Astrocyte (in vitro differentiated cells and primary cell): ENCODE measurements around the gene C1QBP. TPM values are rescaled to one million over a fixed set of nuclear protein-coding genes. Genes with fewer than 3 reads are reported as not detected.

Experiments used
- DNase-seq: peaks from one replicate; pipeline ENCODE4 v3.0.0-alpha.2; 2010; ENCODE audit warnings: low read depth
- FAIRE-seq: peaks from 2 replicates; lab custom pipeline; 2011; peaks lifted over from hg19 to GRCh38; lab: Jason Lieb, UNC
- H2AFZ ChIP-seq: 2 replicates; pipeline ENCODE4 v1.6.0; 2012; ENCODE audit warnings: low read depth, low read length, inconsistent platforms
- H3K27ac ChIP-seq: 2 replicates; pipeline ENCODE4 v1.5.1; 2011; ENCODE audit warnings: low read depth, low read length, inconsistent platforms
- H3K27me3 ChIP-seq: 2 replicates; pipeline ENCODE4 v1.6.0; 2011; ENCODE audit warnings: low read length, inconsistent platforms; ENCODE audit not compliant: insufficient read depth
- H3K36me3 ChIP-seq: 2 replicates; pipeline ENCODE4 v1.5.1; 2011; ENCODE audit warnings: low read length, inconsistent platforms; ENCODE audit not compliant: insufficient read depth
- H3K4me1 ChIP-seq: 2 replicates; pipeline ENCODE4 v1.5.1; 2011; ENCODE audit warnings: low read length, inconsistent platforms; ENCODE audit not compliant: insufficient read depth
- H3K4me2 ChIP-seq: 2 replicates; pipeline ENCODE4 v1.6.0; 2012; ENCODE audit warnings: low read length, inconsistent platforms
- H3K4me3 ChIP-seq: 2 replicates; pipeline ENCODE4 v1.5.1; 2011; ENCODE audit warnings: low read depth, mild to moderate bottlenecking, low read length, inconsistent platforms; ENCODE audit not compliant: insufficient read depth
- H3K79me2 ChIP-seq: 2 replicates; pipeline ENCODE4 v1.6.0; 2012; ENCODE audit warnings: mild to moderate bottlenecking, low read length, inconsistent platforms; ENCODE audit not compliant: insufficient read depth
- H3K9ac ChIP-seq: 2 replicates; pipeline ENCODE4 v1.6.0; 2012; ENCODE audit warnings: mild to moderate bottlenecking, low read length, inconsistent platforms
- H3K9me3 ChIP-seq: 2 replicates; pipeline ENCODE4 v1.5.1; 2012; ENCODE audit warnings: low read depth, mild to moderate bottlenecking, low read length, inconsistent platforms; ENCODE audit not compliant: insufficient read depth
- H4K20me1 ChIP-seq: 2 replicates; pipeline ENCODE4 v1.6.0; 2012; ENCODE audit warnings: low read length, inconsistent platforms; ENCODE audit not compliant: insufficient read depth
- H3K27ac Mint-ChIP-seq: one replicate; pipeline ENCODE4 v1.8.0; 2021; ENCODE audit warnings: mild to moderate bottlenecking, mixed read lengths; ENCODE audit not compliant: unreplicated experiment
- H3K27me3 Mint-ChIP-seq: one replicate; pipeline ENCODE4 v1.8.0; 2021; ENCODE audit warnings: low read depth, mixed read lengths; ENCODE audit not compliant: unreplicated experiment
- H3K36me3 Mint-ChIP-seq: one replicate; pipeline ENCODE4 v1.8.0; 2021; ENCODE audit warnings: low read depth, mixed read lengths; ENCODE audit not compliant: unreplicated experiment
- H3K4me1 Mint-ChIP-seq: one replicate; pipeline ENCODE4 v1.8.0; 2021; ENCODE audit warnings: low read depth, mixed read lengths; ENCODE audit not compliant: unreplicated experiment
- H3K4me3 Mint-ChIP-seq: one replicate; pipeline ENCODE4 v1.8.0; 2021; ENCODE audit warnings: mild to moderate bottlenecking, moderate library complexity, mixed read lengths; ENCODE audit not compliant: unreplicated experiment
- H3K9me3 Mint-ChIP-seq: one replicate; pipeline ENCODE4 v1.8.0; 2021; ENCODE audit warnings: mild to moderate bottlenecking, mixed read lengths; ENCODE audit not compliant: unreplicated experiment
- EZH2 ChIP-seq: IDR thresholded peaks from 2 replicates; pipeline ENCODE4 v1.6.1; 2012; ENCODE audit warnings: mild to moderate bottlenecking, low read length, inconsistent platforms; ENCODE audit not compliant: insufficient read depth
- total RNA-seq: library from RNA; stranded (reverse); gene quantifications from 2 replicates; pipeline ENCODE4 v1.2.1, GENCODE V29; 2021
- TF ChIP-seq, protein P1 (sequence below): IDR thresholded peaks from 2 replicates; pipeline ENCODE4 v1.5.1; 2011; ENCODE audit warnings: low read depth, mild to moderate bottlenecking, inconsistent platforms, low read length, moderate library complexity; ENCODE audit not compliant: insufficient read depth

Gene C1QBP
- total RNA-seq, 1 donor from 2014 or later: 162 TPM

DNA sequence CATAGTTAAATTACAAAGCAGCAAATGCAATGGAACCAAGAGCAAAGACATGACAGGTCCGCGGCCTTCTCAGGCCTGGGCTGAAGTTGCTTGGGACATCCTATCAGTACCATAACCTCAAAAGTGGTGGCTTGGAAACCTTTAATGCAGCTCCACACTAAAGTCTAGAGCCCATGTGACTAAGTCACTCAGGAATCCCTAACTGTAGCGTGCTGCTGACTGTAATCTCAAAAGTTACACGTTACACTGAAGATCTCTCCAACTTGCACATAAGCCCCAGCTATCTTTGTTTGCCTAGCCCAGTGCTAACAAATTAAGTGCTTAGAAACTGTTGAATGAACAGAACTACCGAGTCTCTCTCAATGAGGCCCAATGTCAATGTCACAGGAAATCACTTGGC lies 47.3 kb downstream of the C1QBP start:
- no peaks in the 10 kb centered on the region for H3K27me3 Mint-ChIP-seq
- Histone ChIP-seq H2AFZ (no peak overlapping the region), H3K4me3 (no peak overlapping the region), H3K4me1 (no peaks in the 10 kb centered on the region), H3K4me2 (no peak overlapping the region), H3K36me3 (peaks cover 63% of the 10 kb centered on the region), H3K9me3 (no peaks in the 10 kb centered on the region), H3K9ac (no peak overlapping the region), H3K79me2 (no peaks in the 10 kb centered on the region), H3K27ac (no peak overlapping the region), H3K27me3 (no peaks in the 10 kb centered on the region), H4K20me1 (peaks cover 9% of the 10 kb centered on the region)
- peak; percentile 23 for DNase-seq
- H3K36me3 Mint-ChIP-seq: peaks cover 9% of the 10 kb centered on the region
- no peak overlapping the region for H3K27ac Mint-ChIP-seq
- peaks cover 12% of the 10 kb centered on the region for H3K4me1 Mint-ChIP-seq
- FAIRE-seq: no peak
- no peaks in the 10 kb centered on the region for H3K9me3 Mint-ChIP-seq
- TF ChIP-seq EZH2: no peak
- TF ChIP-seq, protein P1, sequence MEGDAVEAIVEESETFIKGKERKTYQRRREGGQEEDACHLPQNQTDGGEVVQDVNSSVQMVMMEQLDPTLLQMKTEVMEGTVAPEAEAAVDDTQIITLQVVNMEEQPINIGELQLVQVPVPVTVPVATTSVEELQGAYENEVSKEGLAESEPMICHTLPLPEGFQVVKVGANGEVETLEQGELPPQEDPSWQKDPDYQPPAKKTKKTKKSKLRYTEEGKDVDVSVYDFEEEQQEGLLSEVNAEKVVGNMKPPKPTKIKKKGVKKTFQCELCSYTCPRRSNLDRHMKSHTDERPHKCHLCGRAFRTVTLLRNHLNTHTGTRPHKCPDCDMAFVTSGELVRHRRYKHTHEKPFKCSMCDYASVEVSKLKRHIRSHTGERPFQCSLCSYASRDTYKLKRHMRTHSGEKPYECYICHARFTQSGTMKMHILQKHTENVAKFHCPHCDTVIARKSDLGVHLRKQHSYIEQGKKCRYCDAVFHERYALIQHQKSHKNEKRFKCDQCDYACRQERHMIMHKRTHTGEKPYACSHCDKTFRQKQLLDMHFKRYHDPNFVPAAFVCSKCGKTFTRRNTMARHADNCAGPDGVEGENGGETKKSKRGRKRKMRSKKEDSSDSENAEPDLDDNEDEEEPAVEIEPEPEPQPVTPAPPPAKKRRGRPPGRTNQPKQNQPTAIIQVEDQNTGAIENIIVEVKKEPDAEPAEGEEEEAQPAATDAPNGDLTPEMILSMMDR: no peak
- no peak overlapping the region for H3K4me3 Mint-ChIP-seq

Other genes starting within 250 kb of the C1QBP start
- gene ZNF594, start 247.3 kb downstream of the C1QBP start, total RNA-seq: 7.8 and 8.9 TPM in 2 replicates
- gene SCIMP, start 204.3 kb downstream of the C1QBP start, total RNA-seq: not detected in 2 replicates
- 49.0 and 53.9 TPM in 2 replicates for gene RABEP1, start 156.9 kb downstream of the C1QBP start, total RNA-seq
- 43.3 and 46.6 TPM in 2 replicates for gene NUP88, start 19.5 kb downstream of the C1QBP start, total RNA-seq
- 35.7 and 46.5 TPM in 2 replicates for gene RPAIN, start 19.0 kb downstream of the C1QBP start, total RNA-seq
- 17.7 and 19.1 TPM in 2 replicates for gene DHX33, start 29.8 kb upstream of the C1QBP start, total RNA-seq
- gene DERL2, start 47.0 kb upstream of the C1QBP start, total RNA-seq: 90.1 and 99.6 TPM in 2 replicates
- 12.2 and 13.1 TPM in 2 replicates for gene MIS12, start 47.4 kb upstream of the C1QBP start, total RNA-seq
- gene NLRP1, start 145.4 kb upstream of the C1QBP start, total RNA-seq: 37.5 and 48.1 TPM in 2 replicates